Natural killer cell treated with Interleukin-12 subunit alpha and Interleukin-12 subunit beta and Interleukin-15 and Interleukin-18, amount 100 ng/mL, for 72 hours (primary cell): ENCODE measurements around the gene SLC25A47. TPM values are rescaled to one million over a fixed set of nuclear protein-coding genes. Genes with fewer than 3 reads are reported as not detected.
"Not testable (repeated sequence)": the region's sequence is repeated elsewhere in the genome, so short reads cannot be mapped to it uniquely, and the experiment has no call there.

ENCODE experiments used
- ATAC-seq, 2 donors: fragments of 150-1000 bp; cut with Tn5 transposase in 1 of 2; sonication (Bioruptor Pico), chemical (Tn5 transposase) in 1 of 2; 2 replicates each; pipeline ENCODE4 v1.10.0; 2021
- DNase-seq: peaks from one replicate; pipeline ENCODE4 v3.0.0; 2022; ENCODE audit warnings: low spot score
- H3K27ac Mint-ChIP-seq, 2 donors: 1 replicate in 1 of 2; 2 replicates in 1 of 2; pipeline ENCODE4 v1.8.0; 2022; ENCODE audit warnings: mixed read lengths in 2 of 2, mild to moderate bottlenecking in 1 of 2, moderate library complexity in 1 of 2
- H3K27me3 Mint-ChIP-seq, 2 donors: 1 replicate in 1 of 2; 2 replicates in 1 of 2; pipeline ENCODE4 v1.8.0; 2022; ENCODE audit warnings: mixed read lengths in 2 of 2
- H3K36me3 Mint-ChIP-seq: one replicate; pipeline ENCODE4 v1.8.0; 2022; ENCODE audit warnings: mixed read lengths
- H3K4me1 Mint-ChIP-seq, 2 donors: 1 replicate in 1 of 2; 2 replicates in 1 of 2; pipeline ENCODE4 v1.8.0; 2022; ENCODE audit warnings: low read depth in 2 of 2, mixed read lengths in 2 of 2, mild to moderate bottlenecking in 1 of 2
- H3K4me3 Mint-ChIP-seq: one replicate; pipeline ENCODE4 v1.8.0; 2022; ENCODE audit warnings: mixed read lengths
- H3K9me3 Mint-ChIP-seq: 2 replicates; pipeline ENCODE4 v1.8.0; 2022; ENCODE audit warnings: mixed read lengths
- total RNA-seq, 2 donors: library from RNA; stranded (reverse); gene quantifications; one replicate each; pipeline ENCODE4 v1.2.3, GENCODE V29; 2022

The SLC25A47 gene
- total RNA-seq, 2 donors from 2014 or later: not detected

DNA sequence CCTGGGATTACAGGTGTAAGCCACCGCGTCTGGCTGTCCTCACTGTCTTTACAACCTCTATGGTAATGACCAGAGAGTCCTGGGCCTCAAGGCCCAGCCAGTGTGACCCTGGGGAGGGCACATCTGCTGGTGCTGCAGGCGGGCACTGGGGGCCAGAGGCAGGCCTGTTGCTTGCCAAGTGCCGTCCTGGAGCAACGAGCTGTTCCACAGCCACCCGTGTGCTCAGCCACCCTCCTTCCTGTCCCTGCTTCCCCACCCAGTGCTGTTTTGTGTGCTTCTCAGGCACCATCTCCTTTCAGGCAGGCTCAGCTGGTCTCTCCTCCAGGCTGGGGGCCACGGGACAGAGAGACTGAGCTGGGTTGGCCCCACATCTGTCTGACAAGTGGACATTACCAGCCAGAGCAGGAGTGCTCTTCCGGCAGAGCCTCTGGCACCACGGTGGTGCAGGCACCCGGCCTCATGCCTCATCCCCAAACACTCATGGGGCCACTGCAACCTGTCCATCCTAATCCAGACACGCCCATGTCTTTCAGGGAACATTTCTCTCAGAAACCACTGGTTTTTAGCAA is 9.0 kb downstream of the SLC25A47 start:
- H3K27ac Mint-ChIP-seq: no peak overlapping the region
- H3K36me3 Mint-ChIP-seq: peaks cover 9% of the 10 kb centered on the region
- no peaks in the 10 kb centered on the region for H3K27me3 Mint-ChIP-seq
- no peak for ATAC-seq
- H3K4me1 Mint-ChIP-seq: peaks cover 0 to 7% of the 10 kb centered on the region in 2 donors
- H3K4me3 Mint-ChIP-seq: no peak overlapping the region
- DNase-seq: no peak
- no peaks in the 10 kb centered on the region for H3K9me3 Mint-ChIP-seq

DNA sequence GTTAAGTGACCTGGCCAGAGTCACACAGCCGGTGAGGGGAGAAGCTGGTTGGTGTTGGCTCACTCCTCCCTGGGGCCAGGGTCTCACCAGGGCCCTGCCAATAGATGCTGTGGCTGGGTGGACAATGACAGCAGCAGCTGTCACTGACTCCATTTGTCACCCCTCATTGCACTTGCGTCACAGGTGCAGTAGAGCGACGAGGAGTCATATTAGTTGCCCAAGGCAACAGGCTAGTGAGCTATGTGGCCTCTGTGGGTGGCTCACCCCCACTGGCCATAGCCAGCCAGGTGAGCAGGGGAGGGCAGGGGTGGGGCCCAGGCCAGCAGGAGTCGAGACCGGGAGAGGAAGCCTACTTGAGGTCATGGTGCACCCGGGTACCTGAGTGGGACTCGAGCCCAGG is 9.7 kb downstream of the SLC25A47 start:
- Mint-ChIP-seq H3K27ac (no peak overlapping the region), H3K4me3 (no peak overlapping the region), H3K27me3 (no peaks in the 10 kb centered on the region), H3K36me3 (peaks cover 11% of the 10 kb centered on the region), H3K4me1 (peaks cover 0 to 7% of the 10 kb centered on the region in 2 donors), H3K9me3 (no peaks in the 10 kb centered on the region)
- DNase-seq: no peak
- no peak for ATAC-seq

DNA sequence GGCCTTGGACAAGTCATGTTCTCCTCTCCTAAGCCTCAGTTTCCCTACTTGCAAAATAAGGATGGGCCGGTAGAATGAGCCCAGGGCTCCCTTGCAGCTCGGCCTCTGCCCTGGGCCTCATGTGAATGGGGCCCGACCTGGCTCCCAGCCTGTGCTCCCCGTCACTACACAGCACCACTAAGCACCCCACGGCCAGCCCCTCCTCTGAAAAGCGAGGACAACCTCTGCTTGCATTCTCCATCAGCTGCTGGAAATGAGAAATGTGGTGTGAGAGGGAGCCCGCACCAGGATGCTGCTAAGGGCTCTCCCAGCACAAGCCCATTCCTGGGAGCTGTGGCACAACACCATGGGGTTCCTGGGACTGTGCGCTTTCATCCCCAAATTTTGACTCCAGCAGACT is 10.2 kb downstream of the SLC25A47 start:
- H3K27ac Mint-ChIP-seq: no peak overlapping the region
- ATAC-seq: no peak
- DNase-seq: no peak
- peaks cover 11% of the 10 kb centered on the region for H3K36me3 Mint-ChIP-seq
- no peak overlapping the region for H3K4me3 Mint-ChIP-seq
- H3K27me3 Mint-ChIP-seq: no peaks in the 10 kb centered on the region
- peaks cover 0 to 7% of the 10 kb centered on the region in 2 donors for H3K4me1 Mint-ChIP-seq
- H3K9me3 Mint-ChIP-seq: no peaks in the 10 kb centered on the region

DNA sequence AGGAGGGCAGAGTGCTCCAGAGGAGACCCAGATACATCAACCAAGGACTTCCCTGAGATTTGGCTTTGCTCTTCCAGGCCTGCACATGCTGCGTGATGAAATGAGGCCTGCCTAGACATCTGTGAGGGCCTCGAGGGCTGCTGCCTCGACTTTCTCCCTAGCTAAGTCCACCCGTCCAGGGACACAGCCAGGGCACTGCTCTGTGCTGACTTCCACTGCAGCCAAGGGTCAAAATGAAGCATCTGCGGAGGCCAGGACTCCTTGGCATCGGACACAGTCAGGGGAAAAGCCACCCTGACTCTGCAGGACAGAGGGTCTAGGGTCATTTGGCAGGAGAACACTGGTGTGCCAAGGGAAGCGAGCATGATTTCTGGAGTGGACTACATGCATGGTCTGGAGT is 10.7 kb downstream of the SLC25A47 start:
- Mint-ChIP-seq H3K9me3 (no peaks in the 10 kb centered on the region), H3K4me3 (no peak overlapping the region), H3K36me3 (peaks cover 11% of the 10 kb centered on the region), H3K27ac (no peak overlapping the region), H3K4me1 (peaks cover 0 to 7% of the 10 kb centered on the region in 2 donors), H3K27me3 (no peaks in the 10 kb centered on the region)
- DNase-seq (no peak), ATAC-seq (no peak)

DNA sequence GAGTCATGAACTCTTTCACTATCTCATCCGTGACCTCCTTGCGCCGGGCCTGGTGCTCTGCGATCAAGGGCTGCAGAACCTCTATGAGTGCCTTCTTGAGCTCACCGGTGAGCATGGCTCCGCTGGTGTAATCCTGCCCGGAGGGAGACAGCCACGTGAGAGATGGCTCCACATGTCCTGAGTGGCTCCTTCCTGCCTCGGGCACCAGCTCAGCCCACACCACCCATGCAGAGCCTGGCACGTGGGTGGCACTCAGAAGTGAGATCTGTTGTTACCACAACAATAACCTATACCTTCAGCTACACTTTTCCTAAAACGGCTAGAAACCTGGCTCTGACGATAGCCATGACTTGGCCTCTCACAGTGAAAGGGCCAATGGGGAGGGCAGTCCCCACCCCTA is 11.8 kb downstream of the SLC25A47 start:
- H3K4me1 Mint-ChIP-seq: peaks cover 0 to 7% of the 10 kb centered on the region in 2 donors
- no peak for DNase-seq
- H3K27ac Mint-ChIP-seq: no peak overlapping the region
- H3K27me3 Mint-ChIP-seq: no peaks in the 10 kb centered on the region
- peaks cover 13% of the 10 kb centered on the region for H3K36me3 Mint-ChIP-seq
- no peaks in the 10 kb centered on the region for H3K9me3 Mint-ChIP-seq
- no peak for ATAC-seq
- H3K4me3 Mint-ChIP-seq: no peak overlapping the region

DNA sequence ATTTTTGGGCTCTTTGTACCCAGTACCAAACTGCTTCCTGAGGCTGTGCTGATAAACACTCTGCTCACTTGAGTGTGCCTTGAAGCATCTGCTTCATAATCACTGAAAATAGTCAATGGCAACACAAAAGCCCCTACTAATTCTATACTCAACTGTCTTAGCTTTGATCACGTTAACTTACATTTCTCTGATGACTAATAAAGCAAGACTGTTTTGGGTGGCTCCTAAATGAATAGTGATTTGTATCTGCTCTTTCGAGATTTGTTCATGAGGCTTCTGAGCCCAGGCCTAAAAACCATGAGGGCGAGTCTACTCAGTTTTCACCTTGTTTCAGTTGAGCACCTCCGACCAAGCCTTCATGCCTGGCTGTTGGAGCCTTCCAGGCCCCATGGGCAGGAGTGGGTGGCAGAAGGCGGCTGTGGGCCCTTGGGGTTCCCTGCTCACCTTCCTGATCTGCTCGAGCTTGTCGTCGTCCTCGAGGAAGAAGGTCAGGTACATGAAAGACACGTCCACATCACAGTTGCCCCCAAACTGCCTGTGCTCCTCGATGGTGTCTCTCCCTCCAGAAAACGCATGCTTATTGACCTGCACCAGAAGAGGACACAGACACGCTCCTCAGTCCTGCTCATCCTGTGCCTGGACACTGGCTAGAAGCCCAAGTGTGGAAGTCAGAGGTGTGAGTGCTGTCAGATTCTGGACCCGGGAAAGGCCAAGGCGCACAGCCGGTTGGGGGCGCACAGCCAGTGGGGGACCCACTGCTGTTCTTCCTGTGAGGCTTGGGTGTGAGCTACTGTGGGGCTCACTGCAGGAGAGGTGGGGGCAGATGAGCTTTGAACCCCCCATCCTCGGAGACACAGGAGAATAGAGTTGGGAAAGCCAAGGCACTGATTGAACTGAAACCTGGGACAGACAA is 13.7 kb downstream of the SLC25A47 start:
- Mint-ChIP-seq H3K36me3 (peaks cover 16% of the 10 kb centered on the region), H3K4me1 (peaks cover 10 to 20% of the 10 kb centered on the region in 2 donors), H3K9me3 (no peaks in the 10 kb centered on the region), H3K4me3 (no peak overlapping the region), H3K27ac (peak overlapping the region in 1 of 2 donors; percentile 57), H3K27me3 (no peaks in the 10 kb centered on the region)
- ATAC-seq (peak in 1 of 2 donors; percentile 32), DNase-seq (no peak)

DNA sequence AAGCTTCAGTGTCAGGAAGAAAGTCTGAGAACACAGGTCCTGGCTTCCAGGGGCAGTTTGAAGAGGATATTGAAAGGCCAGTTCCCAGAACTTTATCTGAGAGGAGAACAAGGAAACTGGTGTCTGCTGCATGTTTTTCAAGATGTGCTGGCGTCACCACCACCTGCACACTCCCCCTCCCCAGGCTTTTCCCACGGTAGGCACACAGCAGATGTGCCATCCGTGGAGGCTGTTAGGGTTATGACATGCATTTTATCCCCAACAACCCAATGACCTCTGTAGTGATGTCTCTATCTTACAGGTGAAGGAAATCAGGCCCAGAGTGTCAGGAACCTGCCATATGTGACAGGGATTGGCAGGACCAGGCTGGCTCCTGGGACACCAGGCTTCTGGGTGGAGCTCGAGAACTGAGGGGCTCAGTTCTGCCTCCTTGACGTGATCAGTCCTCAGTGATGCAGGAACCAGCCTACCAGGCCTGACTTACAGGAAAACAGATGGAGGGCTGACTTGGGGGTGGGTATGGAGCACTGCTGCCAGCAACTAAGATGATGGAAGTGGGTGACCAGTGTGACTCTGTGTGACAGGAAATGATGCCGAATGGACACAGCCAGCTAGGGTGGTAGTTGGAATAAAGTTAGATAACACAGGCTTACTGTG is 16.8 kb downstream of the SLC25A47 start:
- peak overlapping the region in 1 of 2 donors; percentile 81 for H3K27ac Mint-ChIP-seq
- peaks cover 10 to 26% of the 10 kb centered on the region in 2 donors for H3K4me1 Mint-ChIP-seq
- DNase-seq (no peak), ATAC-seq (no peak)
- H3K27me3 Mint-ChIP-seq: no peaks in the 10 kb centered on the region
- H3K9me3 Mint-ChIP-seq: no peaks in the 10 kb centered on the region
- peaks cover 16% of the 10 kb centered on the region for H3K36me3 Mint-ChIP-seq
- H3K4me3 Mint-ChIP-seq: no peak overlapping the region

DNA sequence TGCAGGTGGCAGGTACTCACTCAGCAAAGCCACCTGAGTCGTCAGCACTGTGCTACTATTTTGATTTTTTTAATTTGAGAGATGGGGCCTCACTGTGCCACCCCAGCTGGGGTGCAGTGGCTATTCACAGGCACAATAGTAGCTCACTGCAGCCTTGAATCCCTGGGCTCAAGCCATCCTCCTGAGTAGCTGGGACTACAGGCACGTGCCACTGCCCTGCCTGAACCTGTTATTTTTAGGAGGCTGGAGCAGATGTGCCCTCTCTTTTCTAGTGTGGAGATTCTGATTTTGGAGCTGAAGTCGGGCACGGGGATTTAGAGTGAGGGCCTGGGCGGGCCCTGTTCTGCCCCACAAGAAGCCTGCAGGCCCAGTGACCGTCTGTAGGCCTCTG is 17.3 kb downstream of the SLC25A47 start:
- H3K27ac Mint-ChIP-seq: peak overlapping the region in 1 of 2 donors; percentile 81
- DNase-seq (no peak), ATAC-seq (no peak)
- H3K36me3 Mint-ChIP-seq: peaks cover 16% of the 10 kb centered on the region
- no peaks in the 10 kb centered on the region for H3K9me3 Mint-ChIP-seq
- no peak overlapping the region for H3K4me3 Mint-ChIP-seq
- no peaks in the 10 kb centered on the region for H3K27me3 Mint-ChIP-seq
- H3K4me1 Mint-ChIP-seq: peaks cover 10 to 25% of the 10 kb centered on the region in 2 donors

DNA sequence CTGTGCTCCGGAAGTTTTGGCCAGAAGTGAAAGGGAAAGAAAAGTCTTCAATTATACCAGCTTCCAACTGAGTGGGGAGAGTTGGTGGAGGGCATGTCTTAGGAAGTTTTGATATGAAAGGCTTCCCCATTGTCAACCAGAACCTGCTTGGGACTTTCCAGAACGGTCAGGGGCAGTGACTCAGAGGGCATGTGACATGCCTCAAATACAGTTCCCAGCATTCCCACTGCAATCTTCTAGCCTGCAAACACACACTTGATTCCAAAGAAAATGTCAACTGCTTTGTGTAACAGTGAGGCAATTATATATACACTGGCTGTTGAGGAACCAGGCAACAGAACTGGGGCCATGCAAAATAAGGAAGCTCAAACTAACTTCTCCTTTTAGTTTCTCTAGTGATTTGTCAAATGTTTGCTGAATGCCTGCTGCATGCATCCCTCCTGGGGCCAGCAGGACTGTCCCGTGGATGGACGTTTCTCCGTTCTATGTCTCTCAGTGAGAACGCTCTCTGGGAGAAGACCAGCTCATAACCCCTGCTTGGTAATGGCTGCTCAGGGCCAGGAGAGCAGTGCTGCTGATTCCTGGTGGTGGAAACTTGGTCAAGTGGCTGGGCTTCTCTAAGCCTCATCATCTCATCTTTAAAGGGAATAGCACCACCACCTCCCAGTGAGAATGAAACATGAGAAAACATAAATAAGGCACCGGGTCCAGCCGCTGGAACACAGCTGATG is 18.3 kb downstream of the SLC25A47 start:
- Mint-ChIP-seq H3K27me3 (no peaks in the 10 kb centered on the region), H3K4me3 (peak overlapping the region; percentile 17), H3K27ac (peak overlapping the region; percentile 51 to 81), H3K9me3 (no peaks in the 10 kb centered on the region), H3K36me3 (peaks cover 14% of the 10 kb centered on the region), H3K4me1 (peaks cover 10 to 22% of the 10 kb centered on the region in 2 donors)
- ATAC-seq: peak; percentile 46 to 81
- no peak for DNase-seq

DNA sequence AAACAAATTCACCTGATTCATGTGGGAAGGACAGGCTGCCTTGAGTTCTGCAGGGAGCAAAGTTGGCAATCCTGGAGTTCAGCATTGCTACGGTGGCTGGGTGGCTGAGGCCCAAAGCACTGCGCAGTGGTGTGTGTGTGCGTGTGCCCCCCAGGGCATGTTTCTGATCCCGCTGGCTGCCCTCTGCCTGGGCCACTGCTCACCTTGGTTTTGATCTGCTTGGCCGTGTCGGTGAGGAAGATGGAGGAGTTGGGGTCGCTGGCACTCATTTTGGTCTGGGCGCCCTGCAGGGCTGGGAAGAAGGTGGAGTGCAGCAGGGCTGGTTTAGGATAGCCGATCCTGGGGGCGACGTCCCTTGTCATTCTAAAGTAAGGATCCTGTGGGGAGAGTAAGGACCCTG is 19.1 kb downstream of the SLC25A47 start:
- Mint-ChIP-seq H3K27ac (peak overlapping the region; percentile 51 to 81), H3K27me3 (no peaks in the 10 kb centered on the region), H3K4me3 (no peak overlapping the region), H3K4me1 (peaks cover 10 to 26% of the 10 kb centered on the region in 2 donors), H3K36me3 (peaks cover 12% of the 10 kb centered on the region), H3K9me3 (no peaks in the 10 kb centered on the region)
- ATAC-seq (no peak), DNase-seq (no peak)

DNA sequence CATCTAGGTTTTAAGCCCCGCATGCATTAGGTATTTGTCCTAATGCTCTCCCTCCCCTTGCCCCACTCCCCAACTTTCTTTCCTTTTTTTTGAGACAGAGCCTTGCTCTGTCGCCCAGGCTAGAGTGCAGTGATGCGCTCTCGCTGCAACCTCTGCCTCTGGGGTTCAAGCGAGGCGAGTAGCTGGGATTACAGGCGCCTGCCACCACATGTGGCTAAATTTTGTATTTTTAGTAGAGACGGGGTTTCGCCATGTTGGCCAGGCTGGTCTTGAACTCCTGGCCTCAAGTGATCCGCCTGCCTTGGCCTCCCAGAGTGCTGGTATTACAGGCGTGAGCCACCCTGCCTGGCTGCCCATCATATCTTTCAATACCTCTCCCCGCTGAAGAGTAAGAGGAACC is 19.7 kb downstream of the SLC25A47 start:
- H3K4me1 Mint-ChIP-seq: peaks cover 10 to 26% of the 10 kb centered on the region in 2 donors
- peaks cover 10% of the 10 kb centered on the region for H3K36me3 Mint-ChIP-seq
- DNase-seq, ATAC-seq, H3K4me3 Mint-ChIP-seq, H3K9me3 Mint-ChIP-seq, H3K27me3 Mint-ChIP-seq: not testable (repeated sequence)
- H3K27ac Mint-ChIP-seq: peak overlapping the region; percentile 51 to 81

DNA sequence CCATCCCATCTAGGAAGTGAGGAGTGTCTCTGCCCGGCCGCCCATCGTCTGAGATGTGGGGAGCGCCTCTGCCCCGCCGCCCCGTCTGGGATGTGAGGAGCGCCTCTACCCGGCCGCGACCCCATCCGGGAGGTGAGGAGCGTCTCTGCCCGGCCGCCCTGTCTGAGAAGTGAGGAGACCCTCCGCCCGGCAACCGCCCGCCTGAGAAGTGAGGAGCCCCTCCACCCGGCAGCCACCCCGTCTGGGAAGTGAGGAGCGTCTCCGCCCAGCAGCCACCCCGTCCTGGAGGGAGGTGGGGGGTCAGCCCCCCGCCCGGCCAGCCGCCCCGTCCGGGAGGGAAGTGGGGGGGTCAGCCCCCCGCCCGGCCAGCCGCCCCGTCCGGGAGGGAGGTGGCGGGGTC is 21.5 kb downstream of the SLC25A47 start:
- H3K27ac Mint-ChIP-seq, H3K4me3 Mint-ChIP-seq, H3K27me3 Mint-ChIP-seq, H3K9me3 Mint-ChIP-seq, ATAC-seq, DNase-seq: not testable (repeated sequence)
- Mint-ChIP-seq H3K4me1 (peaks cover 10 to 26% of the 10 kb centered on the region in 2 donors), H3K36me3 (peaks cover 10% of the 10 kb centered on the region)

DNA sequence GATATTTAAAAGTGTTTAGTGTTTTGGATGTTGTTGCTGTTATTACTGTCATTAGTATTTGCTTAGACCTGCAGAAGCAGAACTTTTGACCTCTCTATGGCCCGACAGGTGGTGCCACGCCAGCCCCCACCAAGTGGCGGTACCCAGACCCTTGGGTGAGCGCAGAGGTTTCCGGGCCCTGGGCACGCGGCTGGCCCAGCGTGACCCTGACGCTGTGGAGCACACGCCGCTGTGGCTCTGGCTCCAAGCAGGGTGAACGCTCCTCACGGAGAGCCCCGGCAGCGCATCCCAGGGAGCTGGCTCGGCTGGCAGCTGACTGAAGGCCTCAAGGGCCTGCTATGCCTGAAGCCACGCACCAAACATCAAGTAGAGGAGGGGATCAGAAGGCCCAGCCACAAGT is 22.6 kb downstream of the SLC25A47 start:
- Mint-ChIP-seq H3K27me3 (no peaks in the 10 kb centered on the region), H3K36me3 (peaks cover 10% of the 10 kb centered on the region)
- ATAC-seq: no peak

More for the DNA sequence above, 22.6 kb downstream of the SLC25A47 start:
- Mint-ChIP-seq H3K27ac (no peak overlapping the region), H3K4me3 (no peak overlapping the region), H3K4me1 (peaks cover 13 to 23% of the 10 kb centered on the region in 2 donors), H3K9me3 (no peaks in the 10 kb centered on the region)
- DNase-seq: no peak
